NCI-H146 (cell line): Measurements from ENCODE around the gene KDM4B.

Experiments
- DNase-seq: peaks from one replicate; lab custom pipeline; 2025; lab: John Stamatoyannopoulos, UW

Gene KDM4B

GRCh38 chr19:5122671-5123409 is 153.9 kb downstream of the KDM4B start:
- peak; percentile 27 for DNase-seq

- DNase-seq, result no peak
These were observed 154.7 kb downstream of the KDM4B start for GRCh38 chr19:5123646-5124045.

- no peak for DNase-seq
These were observed 155.4 kb downstream of the KDM4B start for GRCh38 chr19:5124111-5124855.

GRCh38 chr19:5125376-5125775 is 156.5 kb downstream of the KDM4B start:
- DNase-seq, result no peak

GRCh38 chr19:5125797-5126497 is 157.0 kb downstream of the KDM4B start:
- DNase-seq, result no peak

- no peak for DNase-seq
These were observed 157.7 kb downstream of the KDM4B start for GRCh38 chr19:5126498-5127223.

- DNase-seq, result no peak
These were observed 158.8 kb downstream of the KDM4B start for GRCh38 chr19:5127717-5128116.

GRCh38 chr19:5128251-5128935 is 159.5 kb downstream of the KDM4B start:
- no peak for DNase-seq

- DNase-seq, result no peak
These were observed 160.1 kb downstream of the KDM4B start for GRCh38 chr19:5128936-5129389.

GRCh38 chr19:5129691-5130090 is 160.8 kb downstream of the KDM4B start:
- no peak for DNase-seq

- no peak for DNase-seq
These were observed 161.6 kb downstream of the KDM4B start for GRCh38 chr19:5130371-5131030.

- DNase-seq, result no peak
These were observed 162.2 kb downstream of the KDM4B start for GRCh38 chr19:5131031-5131505.

GRCh38 chr19:5131506-5132205 is 162.7 kb downstream of the KDM4B start:
- DNase-seq, result no peak

GRCh38 chr19:5132206-5132560 is 163.3 kb downstream of the KDM4B start:
- DNase-seq, result no peak

GRCh38 chr19:5132698-5133651 is 164.1 kb downstream of the KDM4B start:
- DNase-seq, result no peak

GRCh38 chr19:5133986-5134595 is 165.2 kb downstream of the KDM4B start:
- no peak for DNase-seq

GRCh38 chr19:5134691-5135090 is 165.8 kb downstream of the KDM4B start:
- DNase-seq, result no peak

GRCh38 chr19:5136073-5136855 is 167.4 kb downstream of the KDM4B start:
- no peak for DNase-seq
